AG10803 (cell line): ENCODE measurements around the gene GSDMA.
A peak's percentile ranks its signal among the peaks of the same experiment; 100 is the strongest.

Experiments used
- DNase-seq: peaks from one replicate; pipeline ENCODE4 v3.0.0; 2010; ENCODE audit warnings: low read depth
- H3K4me3 ChIP-seq: 2 replicates; pipeline ENCODE4 v1.5.1; 2011; ENCODE audit warnings: mild to moderate bottlenecking, low read length, control low read depth
- TF ChIP-seq, protein P1 (sequence below): conservative IDR thresholded peaks from 2 replicates; pipeline ENCODE4 v1.5.1; 2011; ENCODE audit warnings: mild to moderate bottlenecking, low read length, control low read depth, inconsistent platforms

The GSDMA gene

GRCh38 chr17:39962642-39963220 is at the start of gene GSDMA:
GSDMA (plus strand) TSS chr17:39963004; CDS start chr17:39965688, 2,684 bp downstream.
- TF ChIP-seq, protein P1, sequence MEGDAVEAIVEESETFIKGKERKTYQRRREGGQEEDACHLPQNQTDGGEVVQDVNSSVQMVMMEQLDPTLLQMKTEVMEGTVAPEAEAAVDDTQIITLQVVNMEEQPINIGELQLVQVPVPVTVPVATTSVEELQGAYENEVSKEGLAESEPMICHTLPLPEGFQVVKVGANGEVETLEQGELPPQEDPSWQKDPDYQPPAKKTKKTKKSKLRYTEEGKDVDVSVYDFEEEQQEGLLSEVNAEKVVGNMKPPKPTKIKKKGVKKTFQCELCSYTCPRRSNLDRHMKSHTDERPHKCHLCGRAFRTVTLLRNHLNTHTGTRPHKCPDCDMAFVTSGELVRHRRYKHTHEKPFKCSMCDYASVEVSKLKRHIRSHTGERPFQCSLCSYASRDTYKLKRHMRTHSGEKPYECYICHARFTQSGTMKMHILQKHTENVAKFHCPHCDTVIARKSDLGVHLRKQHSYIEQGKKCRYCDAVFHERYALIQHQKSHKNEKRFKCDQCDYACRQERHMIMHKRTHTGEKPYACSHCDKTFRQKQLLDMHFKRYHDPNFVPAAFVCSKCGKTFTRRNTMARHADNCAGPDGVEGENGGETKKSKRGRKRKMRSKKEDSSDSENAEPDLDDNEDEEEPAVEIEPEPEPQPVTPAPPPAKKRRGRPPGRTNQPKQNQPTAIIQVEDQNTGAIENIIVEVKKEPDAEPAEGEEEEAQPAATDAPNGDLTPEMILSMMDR: no peak
- H3K4me3 ChIP-seq: no peak within 1 kb of the TSS
- DNase-seq: no peak

DNA sequence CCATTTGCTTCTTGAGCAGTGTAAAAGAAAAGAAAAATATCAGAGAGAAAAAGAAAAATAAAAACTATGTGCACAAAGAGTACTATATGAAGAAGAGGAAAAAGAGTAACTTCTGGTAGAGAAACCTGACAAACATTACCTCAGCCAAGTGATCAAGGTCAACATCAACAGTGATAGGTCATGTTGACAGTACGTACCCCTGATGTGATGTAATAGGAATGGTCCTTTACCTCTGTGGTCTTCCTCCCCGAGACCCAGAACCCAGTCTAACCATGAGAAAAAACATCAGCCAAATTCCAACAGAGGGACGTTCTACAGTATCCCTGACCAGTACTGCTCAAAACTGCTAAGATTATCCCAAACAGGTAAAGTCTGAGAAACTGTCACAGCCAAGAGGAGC is 48.8 kb upstream of the GSDMA start:
- no peak for DNase-seq
- TF ChIP-seq, protein P1: no peak
- no peak overlapping the region for H3K4me3 ChIP-seq

- DNase-seq: no peak
Measured at GRCh38 chr17:39915559-39915958, 47.2 kb upstream of the GSDMA start.

DNA sequence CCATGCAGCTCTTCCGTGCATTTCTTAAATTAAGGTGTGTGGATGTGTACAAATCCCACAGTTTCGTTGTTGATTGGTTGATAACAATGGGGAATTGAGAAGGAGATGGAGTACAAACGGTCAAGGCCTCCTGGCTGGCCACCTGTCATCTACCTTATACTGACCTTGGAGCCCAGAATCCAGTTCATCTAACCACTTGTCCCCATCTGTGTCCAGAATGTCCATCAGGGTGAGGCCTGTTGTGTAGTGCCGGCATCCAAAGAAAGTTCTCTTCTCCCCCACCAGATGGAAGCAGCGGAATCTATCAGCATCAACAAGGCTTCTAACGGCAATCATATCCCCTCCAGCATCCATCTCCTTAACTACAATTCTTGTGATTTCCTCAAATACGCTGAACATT is 45.9 kb upstream of the GSDMA start:
- DNase-seq: peak; percentile 24
- TF ChIP-seq, protein P1: peak; percentile 44
- H3K4me3 ChIP-seq: no peak overlapping the region

More at GRCh38 chr17:39915559-39915958, 47.2 kb upstream of the GSDMA start:
- no peak overlapping the region for H3K4me3 ChIP-seq
- TF ChIP-seq, protein P1: no peak

DNA sequence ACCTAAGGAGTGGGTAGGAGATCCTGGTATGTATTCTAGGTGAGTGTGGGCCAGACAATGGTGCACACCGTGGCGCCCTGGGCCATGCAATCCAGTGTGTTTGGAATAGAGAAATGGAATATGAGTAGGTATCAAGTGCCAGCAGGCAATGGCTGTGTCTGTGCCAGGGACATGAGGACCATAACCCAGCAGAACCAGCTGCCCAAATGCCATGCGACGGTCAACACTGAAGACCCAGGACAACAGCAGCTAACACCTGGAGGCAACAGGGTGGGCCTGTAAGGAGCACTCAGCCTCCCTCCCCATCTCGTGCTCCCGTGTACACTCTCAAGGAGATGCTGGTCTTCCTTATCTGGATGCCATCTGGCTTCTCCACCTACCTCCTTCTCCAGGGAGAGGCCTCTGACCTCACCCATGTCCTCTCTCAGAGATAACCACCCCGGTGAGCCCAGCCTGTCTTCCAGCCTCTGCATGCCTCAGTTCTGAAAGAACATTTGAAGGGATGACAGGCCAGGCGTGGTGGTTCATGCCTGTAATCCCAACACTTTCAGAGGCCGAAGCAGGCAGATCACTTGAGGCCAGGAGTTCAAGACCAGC is 43.6 kb upstream of the GSDMA start:
- TF ChIP-seq, protein P1: no peak
- no peak for DNase-seq
- H3K4me3 ChIP-seq: no peak overlapping the region

DNA sequence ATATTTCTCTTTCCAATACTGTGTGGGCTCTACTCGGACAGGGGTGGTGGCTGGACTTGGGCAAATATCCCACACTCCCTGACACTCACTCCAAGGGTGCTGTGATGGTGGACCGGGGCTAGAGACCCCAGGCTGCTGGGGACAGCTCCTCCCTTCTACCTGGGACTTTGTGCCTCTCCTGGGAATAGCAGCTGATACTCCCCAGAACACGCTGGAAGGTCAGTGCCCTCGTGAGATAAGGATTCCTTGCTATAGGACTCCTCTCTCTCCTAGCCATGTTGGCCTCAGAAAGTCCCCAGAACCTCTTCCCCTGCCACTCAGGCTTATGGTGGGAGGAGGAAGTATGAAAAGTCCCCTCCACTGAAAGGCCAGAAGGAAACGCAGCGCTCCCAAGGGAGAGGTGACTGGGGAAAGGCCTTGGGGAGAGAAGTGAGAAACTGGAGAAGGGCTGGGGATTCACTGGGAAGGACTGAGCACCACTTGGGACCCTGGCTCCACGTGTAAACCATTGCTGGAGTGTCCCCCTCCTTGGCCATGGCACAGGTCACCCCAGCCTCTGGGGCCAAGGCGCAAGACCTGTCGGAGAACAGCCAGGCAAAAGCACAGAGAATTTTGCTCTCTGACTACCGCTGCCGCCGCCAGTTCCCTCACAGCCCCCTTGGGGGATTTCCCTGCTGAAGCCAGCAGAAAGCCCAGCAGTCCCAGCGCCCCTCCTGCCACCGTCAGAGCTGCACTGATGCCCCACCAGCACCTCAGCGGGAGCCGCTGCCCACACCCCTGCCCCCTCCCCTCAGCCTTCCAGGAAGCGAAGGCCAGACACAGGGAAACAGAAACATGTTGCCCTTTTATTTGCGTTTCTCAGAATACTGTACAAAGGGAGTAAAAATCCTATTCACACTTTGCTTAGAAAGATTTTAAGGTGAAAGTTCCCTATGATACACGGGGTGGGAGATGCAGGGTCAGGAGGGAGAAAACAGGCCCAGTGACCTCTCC is 42.3 kb upstream of the GSDMA start:
- TF ChIP-seq, protein P1: no peak
- H3K4me3 ChIP-seq: no peak overlapping the region
- DNase-seq: no peak
